ENCODE measurements around the gene PTTG2. TPM values are rescaled to one million over a fixed set of nuclear protein-coding genes. Genes with fewer than 3 reads are reported as not detected.

PTTG2 gene
- total RNA-seq, 1 experiment from 2014 or later = 0.35 TPM

- POLR2A ChIA-PET = no interaction called here
- H3K27me3 Mint-ChIP-seq (ENCODE audit: low read depth) = no peaks in the 10 kb centered on the region
- peak overlapping the region; percentile 63 for H3K27ac Mint-ChIP-seq
- TF ChIP-seq FOXJ3 (CRISPR knock-in tag; IDR thresholded peaks at IDR 0.05; ENCODE audit: borderline replicate concordance) = no peak
- no peak for TF ChIP-seq ATF2 (CRISPR knock-in tag; IDR thresholded peaks at IDR 0.05; ENCODE audit: borderline replicate concordance, low read depth)
- no peak for TF ChIP-seq ATF6 (CRISPR knock-in tag; IDR thresholded peaks at IDR 0.05)
- TF ChIP-seq RELA (CRISPR knock-in tag; IDR thresholded peaks at IDR 0.05; ENCODE audit: borderline replicate concordance) = no peak
- no peak for TF ChIP-seq SMAD4 (CRISPR knock-in tag; IDR thresholded peaks at IDR 0.05)
- no peak for TF ChIP-seq CREM (CRISPR knock-in tag; IDR thresholded peaks at IDR 0.05)
- no peak for TF ChIP-seq NR1H2 (CRISPR knock-in tag; IDR thresholded peaks at IDR 0.05)
- TF ChIP-seq TP53 (CRISPR knock-in tag; IDR thresholded peaks at IDR 0.05) = no peak
- TF ChIP-seq PRRX2 (CRISPR knock-in tag; IDR thresholded peaks at IDR 0.05) = no peak
- no peak for TF ChIP-seq EMX1 (CRISPR knock-in tag; IDR thresholded peaks at IDR 0.05)
- no peak for TF ChIP-seq NFYB (CRISPR knock-in tag; conservative IDR thresholded peaks at IDR 0.05; ENCODE audit: low read depth)
- no peak for TF ChIP-seq AR (CRISPR knock-in tag; IDR thresholded peaks at IDR 0.05)
- peaks cover 64% of the 10 kb centered on the region for H3K4me1 Mint-ChIP-seq
- H3K36me3 Mint-ChIP-seq = no peaks in the 10 kb centered on the region
- H3K9me3 Mint-ChIP-seq = no peaks in the 10 kb centered on the region
- DNase-seq (ENCODE audit: low spot score) (no peak), ATAC-seq (no peak)
- CTCF ChIA-PET = no interaction called here
- H3K4me3 Mint-ChIP-seq = no peak overlapping the region
These were observed 44.7 kb downstream of the PTTG2 start for GRCh38 chr4:38004887-38005286.

GRCh38 chr4:38005637-38006036 lies 45.4 kb downstream of the PTTG2 start:
- H3K4me3 Mint-ChIP-seq = no peak overlapping the region
- H3K9me3 Mint-ChIP-seq = no peaks in the 10 kb centered on the region
- H3K27me3 Mint-ChIP-seq (ENCODE audit: low read depth) = no peaks in the 10 kb centered on the region
- H3K36me3 Mint-ChIP-seq = no peaks in the 10 kb centered on the region
- ChIA-PET CTCF (no interaction called here), POLR2A (interaction anchor here (0.6 kb wide), 1 partner anchor 38 kb away, joined by 3 read pairs; no protein-coding TSS in a partner anchor)
- peak overlapping the region; percentile 80 for H3K27ac Mint-ChIP-seq
- ATAC-seq = no peak
- peaks cover 65% of the 10 kb centered on the region for H3K4me1 Mint-ChIP-seq
- no peak for DNase-seq (ENCODE audit: low spot score)
- TF ChIP-seq ZNF396 (CRISPR knock-in tag; IDR thresholded peaks at IDR 0.05; ENCODE audit: borderline replicate concordance) (no peak), SMAD3 (CRISPR knock-in tag; IDR thresholded peaks at IDR 0.05; ENCODE audit: borderline replicate concordance) (no peak), OVOL2 (CRISPR knock-in tag; IDR thresholded peaks at IDR 0.05; ENCODE audit: borderline replicate concordance) (no peak), RELA (CRISPR knock-in tag; IDR thresholded peaks at IDR 0.05; ENCODE audit: borderline replicate concordance) (no peak), GTF2I (CRISPR knock-in tag; conservative IDR thresholded peaks at IDR 0.05) (no peak), RORB (CRISPR knock-in tag; IDR thresholded peaks at IDR 0.05) (no peak), IRF1 (CRISPR knock-in tag; IDR thresholded peaks at IDR 0.05) (no peak), ETV6 (CRISPR knock-in tag; IDR thresholded peaks at IDR 0.05) (no peak), ERG (CRISPR knock-in tag; IDR thresholded peaks at IDR 0.05) (no peak), FOXP4 (CRISPR knock-in tag; IDR thresholded peaks at IDR 0.05) (no peak), FOXJ3 (CRISPR knock-in tag; IDR thresholded peaks at IDR 0.05; ENCODE audit: borderline replicate concordance) (no peak), MYBL2 (CRISPR knock-in tag; IDR thresholded peaks at IDR 0.05) (no peak), AFF4 (CRISPR knock-in tag; IDR thresholded peaks at IDR 0.05; ENCODE audit: borderline replicate concordance) (no peak)
